ENCODE measurements around the gene DCTN2. TPM values are rescaled to one million over a fixed set of nuclear protein-coding genes. Genes with fewer than 3 reads are reported as not detected.
"Not testable (repeated sequence)": the region's sequence is repeated elsewhere in the genome, so short reads cannot be mapped to it uniquely, and the experiment has no call there.

DCTN2 gene
- total RNA-seq, 2 donors from 2014 or later = 131 to 139 TPM

DNA sequence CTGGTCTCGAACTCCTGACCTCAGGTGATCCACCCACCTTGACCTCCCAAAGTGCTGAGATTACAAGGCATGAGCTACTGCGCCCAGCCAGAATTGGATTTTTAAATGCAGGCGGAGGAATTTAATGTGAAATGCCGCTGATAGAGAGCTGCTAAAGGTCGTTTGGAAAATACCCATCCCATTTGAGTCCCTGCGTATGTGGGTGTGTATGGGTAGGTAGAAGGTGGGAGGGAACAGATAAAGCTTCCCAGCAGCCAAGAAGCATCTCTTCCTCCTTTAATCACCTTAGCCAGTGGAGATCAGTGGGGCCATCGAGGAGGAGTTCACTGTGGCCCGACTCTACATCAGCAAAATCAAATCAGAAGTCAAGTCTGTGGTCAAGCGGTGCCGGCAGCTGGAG, 27.8 kb upstream of the DCTN2 start:
- Histone ChIP-seq H3K4me3 (no peak overlapping the region), H3K36me3 (no peaks in the 10 kb centered on the region), H3K9me3 (no peaks in the 10 kb centered on the region), H3K9ac (ENCODE audit: low read depth in 2 of 2, low read length in 2 of 2) (no peak overlapping the region), H3K4me1 (no peaks in the 10 kb centered on the region), H3K27ac (no peak overlapping the region), H3K27me3 (no peaks in the 10 kb centered on the region)
- TF ChIP-seq, protein P1, sequence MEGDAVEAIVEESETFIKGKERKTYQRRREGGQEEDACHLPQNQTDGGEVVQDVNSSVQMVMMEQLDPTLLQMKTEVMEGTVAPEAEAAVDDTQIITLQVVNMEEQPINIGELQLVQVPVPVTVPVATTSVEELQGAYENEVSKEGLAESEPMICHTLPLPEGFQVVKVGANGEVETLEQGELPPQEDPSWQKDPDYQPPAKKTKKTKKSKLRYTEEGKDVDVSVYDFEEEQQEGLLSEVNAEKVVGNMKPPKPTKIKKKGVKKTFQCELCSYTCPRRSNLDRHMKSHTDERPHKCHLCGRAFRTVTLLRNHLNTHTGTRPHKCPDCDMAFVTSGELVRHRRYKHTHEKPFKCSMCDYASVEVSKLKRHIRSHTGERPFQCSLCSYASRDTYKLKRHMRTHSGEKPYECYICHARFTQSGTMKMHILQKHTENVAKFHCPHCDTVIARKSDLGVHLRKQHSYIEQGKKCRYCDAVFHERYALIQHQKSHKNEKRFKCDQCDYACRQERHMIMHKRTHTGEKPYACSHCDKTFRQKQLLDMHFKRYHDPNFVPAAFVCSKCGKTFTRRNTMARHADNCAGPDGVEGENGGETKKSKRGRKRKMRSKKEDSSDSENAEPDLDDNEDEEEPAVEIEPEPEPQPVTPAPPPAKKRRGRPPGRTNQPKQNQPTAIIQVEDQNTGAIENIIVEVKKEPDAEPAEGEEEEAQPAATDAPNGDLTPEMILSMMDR (IDR thresholded peaks at IDR 0.05) = no peak
- intact Hi-C loops (cut with DNase I) = no loop called here
- DNase-seq = no peak

DNA sequence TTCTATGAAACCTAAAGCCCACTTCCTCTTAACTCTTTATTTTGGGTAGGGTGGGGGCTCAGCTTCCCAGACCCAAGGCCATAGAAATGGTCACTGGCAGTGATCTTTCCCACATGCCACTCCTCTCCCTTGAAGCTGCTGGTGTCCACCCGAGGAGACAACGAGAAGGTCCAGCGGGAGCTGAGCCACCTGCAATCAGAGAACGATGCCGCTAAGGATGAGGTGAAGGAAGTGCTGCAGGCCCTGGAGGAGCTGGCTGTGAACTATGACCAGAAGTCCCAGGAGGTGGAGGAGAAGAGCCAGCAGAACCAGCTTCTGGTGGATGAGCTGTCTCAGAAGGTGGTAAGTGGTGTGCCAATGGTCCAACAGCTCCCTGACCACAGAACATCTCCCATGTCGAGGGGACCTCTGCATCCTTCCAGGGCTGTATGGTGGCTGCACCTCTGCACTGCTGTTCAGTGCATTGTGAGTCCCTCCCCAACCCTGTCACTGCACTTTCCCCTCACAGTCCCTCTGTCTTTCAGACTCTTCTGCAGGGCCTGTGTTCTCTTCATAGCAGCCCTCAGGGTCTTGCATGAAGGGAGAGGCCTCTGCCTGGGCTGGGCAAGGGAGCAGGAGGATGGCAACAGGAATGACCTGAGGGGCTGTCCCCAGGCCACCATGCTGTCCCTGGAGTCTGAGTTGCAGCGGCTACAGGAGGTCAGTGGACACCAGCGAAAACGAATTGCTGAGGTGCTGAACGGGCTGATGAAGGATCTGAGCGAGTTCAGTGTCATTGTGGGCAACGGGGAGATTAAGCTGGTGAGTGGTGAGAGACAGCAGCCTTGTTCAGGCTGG, 25.2 kb upstream of the DCTN2 start:
- Histone ChIP-seq H3K4me3 (no peak overlapping the region), H3K27ac (no peak overlapping the region), H3K9ac (ENCODE audit: low read depth in 2 of 2, low read length in 2 of 2) (no peak overlapping the region), H3K36me3 (no peaks in the 10 kb centered on the region), H3K27me3 (no peaks in the 10 kb centered on the region), H3K4me1 (no peaks in the 10 kb centered on the region), H3K9me3 (no peaks in the 10 kb centered on the region)
- DNase-seq = no peak
- TF ChIP-seq, protein P1 (IDR thresholded peaks at IDR 0.05) = no peak
- intact Hi-C loops (cut with DNase I) = no loop called here

DNA sequence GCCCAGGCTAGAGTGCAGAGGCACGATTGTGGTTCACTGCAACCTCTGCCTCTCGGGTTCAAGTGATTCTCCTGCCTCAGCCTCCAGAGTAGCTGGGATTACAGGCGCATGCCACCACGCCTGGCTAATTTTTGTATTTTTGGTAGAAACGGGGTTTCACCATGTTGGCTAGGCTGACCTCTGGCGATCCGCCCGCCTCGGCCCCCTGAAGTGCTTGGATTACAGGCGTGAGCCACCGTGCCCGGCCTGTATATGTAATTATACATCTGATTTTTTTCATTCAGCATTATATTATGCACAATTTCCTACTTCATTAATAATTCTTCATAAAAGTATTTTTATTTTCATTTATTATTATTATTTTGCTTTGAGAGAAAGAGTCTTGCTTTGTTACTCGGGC, 23.4 kb upstream of the DCTN2 start:
- H3K36me3 ChIP-seq; H3K27me3 ChIP-seq; H3K4me1 ChIP-seq; H3K9me3 ChIP-seq; H3K27ac ChIP-seq; H3K9ac ChIP-seq (ENCODE audit: low read depth in 2 of 2, low read length in 2 of 2); intact Hi-C loops (cut with DNase I); H3K4me3 ChIP-seq; DNase-seq: not testable (repeated sequence)

DNA sequence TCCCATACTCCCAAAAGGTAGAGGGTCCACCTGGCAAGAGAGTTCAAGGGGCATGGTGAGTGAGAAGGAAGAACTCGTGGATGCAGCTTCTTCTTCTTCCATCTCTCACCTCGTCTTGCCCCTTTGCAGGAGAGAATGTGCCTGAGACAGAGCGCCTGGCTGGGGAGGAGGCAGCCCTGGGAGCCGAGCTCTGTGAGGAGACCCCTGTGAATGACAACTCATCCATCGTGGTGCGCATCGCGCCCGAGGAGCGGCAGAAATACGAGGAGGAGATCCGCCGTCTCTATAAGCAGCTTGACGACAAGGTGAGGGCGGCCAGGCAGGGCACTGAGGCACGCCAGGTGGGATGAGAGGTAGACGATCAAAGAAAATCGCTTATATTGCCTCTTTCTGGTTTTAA, 22.9 kb upstream of the DCTN2 start:
- TF ChIP-seq, protein P1 (IDR thresholded peaks at IDR 0.05) = no peak
- Histone ChIP-seq H3K27me3 (no peaks in the 10 kb centered on the region), H3K9ac (ENCODE audit: low read depth in 2 of 2, low read length in 2 of 2) (no peak overlapping the region), H3K27ac (no peak overlapping the region), H3K4me1 (no peaks in the 10 kb centered on the region), H3K36me3 (no peaks in the 10 kb centered on the region), H3K4me3 (no peak overlapping the region), H3K9me3 (no peaks in the 10 kb centered on the region)
- intact Hi-C loops (cut with DNase I) = no loop called here
- DNase-seq = no peak

DNA sequence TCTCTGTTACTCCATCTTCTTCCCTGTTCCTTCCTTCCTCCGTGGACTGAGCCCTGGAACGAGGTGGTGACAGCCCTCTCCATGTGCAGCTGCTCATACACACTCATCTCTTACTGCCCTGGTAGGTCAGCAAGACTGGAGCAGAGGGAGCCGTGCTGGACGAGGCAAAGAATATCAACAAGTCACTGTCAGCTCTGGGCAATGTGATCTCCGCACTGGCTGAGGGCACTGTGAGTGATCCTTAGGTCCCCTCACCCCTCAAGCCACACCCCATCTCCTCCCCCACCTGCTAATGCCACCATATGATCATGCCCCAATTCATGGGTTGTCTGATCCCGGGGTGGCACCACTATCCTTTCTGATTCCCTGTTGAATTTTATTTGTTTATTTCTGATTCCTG, 21.8 kb upstream of the DCTN2 start:
- Histone ChIP-seq H3K27ac (no peak overlapping the region), H3K27me3 (no peaks in the 10 kb centered on the region)
- no peak for DNase-seq

More for the DNA sequence above, 21.8 kb upstream of the DCTN2 start:
- H3K36me3 ChIP-seq = no peaks in the 10 kb centered on the region
- H3K4me3 ChIP-seq = no peak overlapping the region
- H3K4me1 ChIP-seq = no peaks in the 10 kb centered on the region
- intact Hi-C loops (cut with DNase I) = no loop called here
- no peaks in the 10 kb centered on the region for H3K9me3 ChIP-seq
- TF ChIP-seq, protein P1 (IDR thresholded peaks at IDR 0.05) = no peak
- no peak overlapping the region for H3K9ac ChIP-seq (ENCODE audit: low read depth in 2 of 2, low read length in 2 of 2)
